Measurements from ENCODE around the gene SCARB1. TPM values are rescaled to one million over a fixed set of nuclear protein-coding genes. Genes with fewer than 3 reads are reported as not detected.

Gene SCARB1
- total RNA-seq, 4 donors from 2014 or later: 33.7 to 252 (median 43.6) TPM

DNA sequence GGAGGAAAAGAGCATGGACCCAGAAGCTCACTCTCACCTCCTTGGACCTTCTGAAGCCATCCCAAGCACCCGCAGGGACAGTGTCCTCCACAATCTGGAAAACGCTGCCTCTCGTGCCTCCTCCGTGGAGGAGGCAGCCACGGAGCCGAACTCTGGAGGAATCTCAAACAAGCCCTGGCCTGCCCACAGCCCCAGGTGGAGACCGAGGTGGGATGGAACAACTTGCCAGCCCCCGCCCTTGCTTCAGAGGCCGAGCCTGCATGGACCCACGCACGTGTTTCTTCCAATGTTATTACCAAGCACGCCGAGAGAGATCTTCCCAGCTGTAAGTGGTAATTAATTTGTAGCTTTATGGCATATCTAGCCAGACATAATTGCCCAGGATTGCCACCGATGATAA lies 61.3 kb downstream of the SCARB1 start:
- H3K4me1 ChIP-seq: no peaks in the 10 kb centered on the region
- H3K36me3 ChIP-seq: no peaks in the 10 kb centered on the region
- H3K9me3 ChIP-seq: no peaks in the 10 kb centered on the region
- 92 to 93% methylated on average over 3 to 14 of the region's 14 CpGs for WGBS, 2 donors (ENCODE audit: low coverage in 1 of 2)
- H3K27me3 ChIP-seq: no peaks in the 10 kb centered on the region
- in situ Hi-C loops (cut with MboI; ENCODE audit: low pct_ligation_motif_present in 1 of 4, low pct_unique_long_range_greater_than_20kb in 1 of 4, low sequenced_read_pairs in 3 of 4): no loop called here
- no peak for DNase-seq
- intact Hi-C loops (cut with DNase I; ENCODE audit: low total_unique reads): no loop called here
- H3K4me3 ChIP-seq: no peak overlapping the region
- TF ChIP-seq, protein P1, sequence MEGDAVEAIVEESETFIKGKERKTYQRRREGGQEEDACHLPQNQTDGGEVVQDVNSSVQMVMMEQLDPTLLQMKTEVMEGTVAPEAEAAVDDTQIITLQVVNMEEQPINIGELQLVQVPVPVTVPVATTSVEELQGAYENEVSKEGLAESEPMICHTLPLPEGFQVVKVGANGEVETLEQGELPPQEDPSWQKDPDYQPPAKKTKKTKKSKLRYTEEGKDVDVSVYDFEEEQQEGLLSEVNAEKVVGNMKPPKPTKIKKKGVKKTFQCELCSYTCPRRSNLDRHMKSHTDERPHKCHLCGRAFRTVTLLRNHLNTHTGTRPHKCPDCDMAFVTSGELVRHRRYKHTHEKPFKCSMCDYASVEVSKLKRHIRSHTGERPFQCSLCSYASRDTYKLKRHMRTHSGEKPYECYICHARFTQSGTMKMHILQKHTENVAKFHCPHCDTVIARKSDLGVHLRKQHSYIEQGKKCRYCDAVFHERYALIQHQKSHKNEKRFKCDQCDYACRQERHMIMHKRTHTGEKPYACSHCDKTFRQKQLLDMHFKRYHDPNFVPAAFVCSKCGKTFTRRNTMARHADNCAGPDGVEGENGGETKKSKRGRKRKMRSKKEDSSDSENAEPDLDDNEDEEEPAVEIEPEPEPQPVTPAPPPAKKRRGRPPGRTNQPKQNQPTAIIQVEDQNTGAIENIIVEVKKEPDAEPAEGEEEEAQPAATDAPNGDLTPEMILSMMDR (IDR thresholded peaks at IDR 0.05): no peak
- TF ChIP-seq POLR2A (IDR thresholded peaks at IDR 0.05): no peak
- no peak for TF ChIP-seq POLR2AphosphoS5 (IDR thresholded peaks at IDR 0.05)
- TF ChIP-seq EP300 (IDR thresholded peaks at IDR 0.05; ENCODE audit: low read depth): no peak
- no peak overlapping the region for H3K27ac ChIP-seq

- H3K27ac ChIP-seq: no peak overlapping the region
- no peak overlapping the region for H3K4me3 ChIP-seq
- H3K36me3 ChIP-seq: no peaks in the 10 kb centered on the region
- DNase-seq: no peak
- in situ Hi-C loops (cut with MboI; ENCODE audit: low pct_ligation_motif_present in 1 of 4, low pct_unique_long_range_greater_than_20kb in 1 of 4, low sequenced_read_pairs in 3 of 4) (no loop called here), intact Hi-C loops (cut with DNase I; ENCODE audit: low total_unique reads) (no loop called here)
- H3K9me3 ChIP-seq: no peaks in the 10 kb centered on the region
- no peaks in the 10 kb centered on the region for H3K27me3 ChIP-seq
- WGBS, 2 donors (ENCODE audit: low coverage in 1 of 2): 92 to 97% methylated on average over 6 to 12 of the region's 12 CpGs
- TF ChIP-seq POLR2AphosphoS5 (IDR thresholded peaks at IDR 0.05) (no peak), EP300 (IDR thresholded peaks at IDR 0.05; ENCODE audit: low read depth) (no peak), POLR2A (IDR thresholded peaks at IDR 0.05) (no peak)
- TF ChIP-seq, protein P1 (IDR thresholded peaks at IDR 0.05): no peak
- no peaks in the 10 kb centered on the region for H3K4me1 ChIP-seq
These were observed 63.2 kb downstream of the SCARB1 start for GRCh38 chr12:124800506-124800905.

DNA sequence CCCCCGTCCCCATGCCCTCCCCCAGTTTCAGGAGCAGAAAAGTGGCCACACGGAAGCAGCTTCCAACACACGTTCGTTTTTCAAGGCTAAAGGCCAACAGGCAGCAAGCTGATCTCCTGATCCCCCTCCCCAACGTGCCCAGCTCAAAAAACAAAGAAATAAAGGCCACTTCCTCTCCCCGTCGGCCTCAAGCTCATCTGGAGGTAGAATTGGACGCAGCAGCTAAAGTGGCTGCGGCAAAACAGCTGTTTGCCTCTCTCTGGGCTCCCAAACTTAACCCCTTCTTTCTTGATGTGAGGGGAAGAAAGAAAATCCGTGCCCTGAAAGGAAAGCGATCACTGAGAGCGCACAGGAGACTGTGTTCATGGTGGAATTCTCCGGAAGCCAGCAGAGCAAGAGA lies 66.3 kb downstream of the SCARB1 start:
- TF ChIP-seq POLR2A (IDR thresholded peaks at IDR 0.05): no peak
- intact Hi-C loops (cut with DNase I; ENCODE audit: low total_unique reads): no loop called here
- H3K4me3 ChIP-seq: no peak overlapping the region
- no peaks in the 10 kb centered on the region for H3K4me1 ChIP-seq
- in situ Hi-C loops (cut with MboI; ENCODE audit: low pct_ligation_motif_present in 1 of 4, low pct_unique_long_range_greater_than_20kb in 1 of 4, low sequenced_read_pairs in 3 of 4): no loop called here
- DNase-seq: no peak
- no peaks in the 10 kb centered on the region for H3K9me3 ChIP-seq
- H3K27ac ChIP-seq: no peak overlapping the region
- 78 to 88% methylated on average over 4 to 13 of the region's 13 CpGs for WGBS, 2 donors (ENCODE audit: low coverage in 1 of 2)
- no peaks in the 10 kb centered on the region for H3K27me3 ChIP-seq
- no peaks in the 10 kb centered on the region for H3K36me3 ChIP-seq

DNA sequence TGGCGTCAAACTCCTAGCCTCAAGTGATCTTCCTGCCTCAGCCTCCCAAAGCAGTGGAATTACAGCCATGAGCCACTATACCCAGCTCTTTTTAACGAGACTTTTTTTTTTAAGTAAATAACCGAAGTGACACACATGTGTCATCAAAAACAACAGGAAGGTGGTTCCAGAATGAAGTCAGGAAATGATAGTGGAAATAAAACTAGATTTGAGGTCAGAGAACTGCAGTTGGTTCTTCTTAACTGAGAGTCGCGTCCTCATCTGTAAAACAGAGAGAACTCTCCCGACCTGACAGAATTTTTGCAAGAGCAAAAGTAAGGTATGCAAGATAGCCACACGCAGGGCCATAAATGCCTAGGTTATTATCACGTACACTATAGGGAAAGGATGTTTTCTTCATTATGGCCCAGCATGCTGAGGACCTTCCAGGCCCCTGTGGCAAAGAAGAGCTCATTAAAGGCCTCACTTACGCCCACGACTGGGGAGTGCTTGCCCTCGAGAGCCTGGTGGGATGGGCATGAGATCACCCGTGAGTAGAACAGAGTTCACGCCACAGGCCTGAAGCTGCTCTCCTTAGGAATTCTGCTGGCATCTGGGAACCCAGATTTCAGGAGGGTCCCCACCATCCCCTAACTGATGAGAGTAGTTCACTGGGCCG lies 67.2 kb downstream of the SCARB1 start:
- 76 to 77% methylated on average over 6 to 14 of the region's 14 CpGs for WGBS, 2 donors (ENCODE audit: low coverage in 1 of 2)
- Histone ChIP-seq H3K27me3 (no peaks in the 10 kb centered on the region), H3K4me1 (no peaks in the 10 kb centered on the region), H3K27ac (no peak overlapping the region), H3K9me3 (no peaks in the 10 kb centered on the region), H3K36me3 (no peaks in the 10 kb centered on the region), H3K4me3 (no peak overlapping the region)
- intact Hi-C loops (cut with DNase I; ENCODE audit: low total_unique reads) (no loop called here), in situ Hi-C loops (cut with MboI; ENCODE audit: low pct_ligation_motif_present in 1 of 4, low pct_unique_long_range_greater_than_20kb in 1 of 4, low sequenced_read_pairs in 3 of 4) (no loop called here)
- DNase-seq: no peak
- TF ChIP-seq, protein P1 (IDR thresholded peaks at IDR 0.05): no peak
- TF ChIP-seq EP300 (IDR thresholded peaks at IDR 0.05; ENCODE audit: low read depth): no peak
